HepG2 (cell line): ENCODE data around the gene EBP. TPM values are rescaled to one million over a fixed set of nuclear protein-coding genes. Genes with fewer than 3 reads are reported as not detected.

Experiments used
- AHDC1 ChIP-seq: sonication (generic); formaldehyde crosslinking; IDR thresholded peaks from 2 replicates; pipeline ENCODE4 v1.5.1; 2020; ENCODE audit warnings: mild to moderate bottlenecking, missing genetic modification reagents, borderline replicate concordance
- FLYWCH1 ChIP-seq: sonication (generic); formaldehyde crosslinking; IDR thresholded peaks from 2 replicates; pipeline ENCODE4 v1.8.1; 2023; ENCODE audit warnings: mild to moderate bottlenecking, missing genetic modification reagents
- PRDM4 ChIP-seq: sonication (generic); formaldehyde crosslinking; IDR thresholded peaks from 2 replicates; pipeline ENCODE4 v1.9.0; 2021; ENCODE audit warnings: missing genetic modification reagents, borderline replicate concordance
- SOX13 ChIP-seq, 3 experiments: fragments of 450-650 bp in 1 of 3; sonication (generic) in 1 of 3; formaldehyde crosslinking in 1 of 3; IDR thresholded peaks in 2 of 3; conservative IDR thresholded peaks in 1 of 3; 2 replicates each; pipeline versions ENCODE4 v1.5.0 to v1.6.1; 2016 to 2020; ENCODE audit warnings: antibody characterized with exemption in 1 of 3, mild to moderate bottlenecking in 1 of 3, missing compliant biosample characterization in 1 of 3, missing genetic modification reagents in 1 of 3, moderate library complexity in 1 of 3
- ZBTB20 ChIP-seq: sonication (generic); formaldehyde crosslinking; IDR thresholded peaks from 2 replicates; pipeline ENCODE4 v1.8.1; 2023; ENCODE audit warnings: missing genetic modification reagents, low read depth, mild to moderate bottlenecking, borderline replicate concordance
- ZHX2 ChIP-seq, 2 experiments: sonication (generic) in 1 of 2; formaldehyde crosslinking in 1 of 2; IDR thresholded peaks; 2 replicates each; pipeline versions ENCODE4 v1.6.1 to v1.9.0; 2014 to 2022; ENCODE audit warnings: antibody characterized with exemption in 1 of 2, borderline replicate concordance in 1 of 2, inconsistent platforms in 1 of 2, low read depth in 1 of 2, missing genetic modification reagents in 1 of 2
- ZMYM2 ChIP-seq: sonication (generic); formaldehyde crosslinking; IDR thresholded peaks from 2 replicates; pipeline ENCODE4 v1.8.0; 2022; ENCODE audit warnings: mild to moderate bottlenecking, missing genetic modification reagents
- ZNF749 ChIP-seq: sonication (generic); formaldehyde crosslinking; IDR thresholded peaks from 2 replicates; pipeline ENCODE4 v1.8.0; 2022; ENCODE audit warnings: mild to moderate bottlenecking, missing genetic modification reagents, moderate library complexity, borderline replicate concordance
- polyA plus RNA-seq, 8 experiments: library from polyadenylated mRNA; depleted of rRNA in 3 of 8; stranded (reverse) in 7 of 8; unstranded in 1 of 8; fragments of >200 nt; fragmentation: Illumina TruSeq in 4 of 8; extraction: Trizol in 4 of 8; gene quantifications; 2 replicates each; pipeline versions ENCODE4 v1.2.1 to v1.2.3, GENCODE V29; 2011 to 2016; ENCODE audit warnings: low read depth in 4 of 8, missing spikeins in 1 of 8, mixed read lengths in 1 of 8; ENCODE audit not compliant: insufficient read depth in 1 of 8
- total RNA-seq, 5 experiments: library from RNA; depleted of rRNA; stranded (reverse); fragments of >200 nt; fragmentation: Illumina TruSeq; extraction: Trizol; gene quantifications; 2 replicates each; pipeline ENCODE4 v1.2.3, GENCODE V29; 2016; ENCODE audit warnings: low read depth in 1 of 5
- TF ChIP-seq, protein P1 (sequence below): sonication (generic); formaldehyde crosslinking; IDR thresholded peaks from 2 replicates; pipeline ENCODE4 v1.4.0; 2020; ENCODE audit warnings: mild to moderate bottlenecking, missing genetic modification reagents, borderline replicate concordance

Gene EBP
- total and polyA plus RNA-seq, 2 of the 13 experiments (the other 11 are each of a cell fraction or from before 2014, with no cell fraction given): 106 to 260 TPM

DNA sequence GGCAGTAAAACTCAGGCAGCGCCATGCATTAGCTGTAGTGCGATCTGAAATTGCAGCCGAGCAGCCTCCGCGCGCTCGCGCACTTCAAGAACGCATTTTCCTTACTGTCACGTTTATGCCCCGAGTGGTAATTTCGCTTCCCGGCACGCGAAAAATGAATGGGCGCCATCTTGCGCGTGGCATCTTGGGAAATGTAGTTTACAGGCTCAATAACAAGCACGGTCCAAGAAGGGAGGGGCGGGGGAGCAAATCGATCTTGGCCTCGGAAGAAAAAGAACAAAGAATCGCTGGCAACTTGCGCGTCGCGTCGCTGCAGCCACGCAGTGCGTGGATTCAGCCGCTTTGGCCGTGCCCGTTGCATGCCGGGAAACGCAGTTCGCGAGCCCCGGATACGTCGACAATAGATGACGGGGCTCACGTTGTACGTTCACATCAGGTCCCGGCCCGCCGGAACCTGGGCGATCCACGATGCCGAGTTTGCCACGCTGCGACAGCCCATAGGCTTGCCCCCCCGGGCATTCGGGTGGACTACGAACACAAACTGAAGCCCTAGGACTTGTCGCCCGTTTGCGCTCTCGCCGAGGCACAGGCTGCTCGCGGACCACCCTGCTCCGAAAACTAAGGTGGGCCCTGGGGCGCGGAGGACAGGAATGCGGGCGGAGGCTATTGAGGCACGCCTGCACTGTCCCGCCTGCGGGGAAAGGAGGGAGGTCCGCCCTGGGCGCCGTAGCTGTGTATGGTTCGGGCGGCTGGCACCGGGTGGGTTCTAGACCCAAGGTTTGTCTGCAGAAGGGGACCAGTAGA lies 45.6 kb upstream of the EBP start, which contains the start of gene FTSJ1 (continued):
- TF ChIP-seq SOX13 (IDR thresholded peaks at IDR 0.05): no peak
- TF ChIP-seq SOX13 (CRISPR knock-in tag; conservative IDR thresholded peaks at IDR 0.05 in 1 of 2, IDR thresholded peaks at IDR 0.05 in 1 of 2): peak in 1 of 2 experiments; percentile 61; a peak in 2 of 4 replicates
- no peak for TF ChIP-seq FLYWCH1 (CRISPR knock-in tag)
- peak; percentile 64; the same call in 1 of the 2 replicates for TF ChIP-seq ZHX2 (IDR thresholded peaks at IDR 0.05; ENCODE audit: low read depth)
- TF ChIP-seq ZHX2 (CRISPR knock-in tag; IDR thresholded peaks at IDR 0.05; ENCODE audit: borderline replicate concordance): no peak
- TF ChIP-seq ZBTB20 (CRISPR knock-in tag): no peak
- TF ChIP-seq AHDC1 (CRISPR knock-in tag): no peak
- TF ChIP-seq, protein P1, sequence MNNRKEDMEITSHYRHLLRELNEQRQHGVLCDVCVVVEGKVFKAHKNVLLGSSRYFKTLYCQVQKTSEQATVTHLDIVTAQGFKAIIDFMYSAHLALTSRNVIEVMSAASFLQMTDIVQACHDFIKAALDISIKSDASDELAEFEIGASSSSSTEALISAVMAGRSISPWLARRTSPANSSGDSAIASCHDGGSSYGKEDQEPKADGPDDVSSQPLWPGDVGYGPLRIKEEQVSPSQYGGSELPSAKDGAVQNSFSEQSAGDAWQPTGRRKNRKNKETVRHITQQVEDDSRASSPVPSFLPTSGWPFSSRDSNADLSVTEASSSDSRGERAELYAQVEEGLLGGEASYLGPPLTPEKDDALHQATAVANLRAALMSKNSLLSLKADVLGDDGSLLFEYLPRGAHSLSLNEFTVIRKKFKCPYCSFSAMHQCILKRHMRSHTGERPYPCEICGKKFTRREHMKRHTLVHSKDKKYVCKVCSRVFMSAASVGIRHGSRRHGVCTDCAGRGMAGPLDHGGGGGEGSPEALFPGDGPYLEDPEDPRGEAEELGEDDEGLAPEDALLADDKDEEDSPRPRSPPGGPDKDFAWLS (CRISPR knock-in tag): 0 out of 2 replicates have a peak, but pooled peaks have one; percentile 27
- TF ChIP-seq PRDM4 (CRISPR knock-in tag): no peak
- 0 out of 2 replicates have a peak, but pooled peaks have one; percentile 55 for TF ChIP-seq ZNF749 (CRISPR knock-in tag)
- TF ChIP-seq ZMYM2 (CRISPR knock-in tag): 0 out of 2 replicates have a peak, but pooled peaks have one; percentile 16
